ENCODE measurements around the gene SPOCD1. TPM values are rescaled to one million over a fixed set of nuclear protein-coding genes. Genes with fewer than 3 reads are reported as not detected.

The SPOCD1 gene
- total and polyA plus RNA-seq, 2 of the 4 experiments (the other 2 are of a cell fraction): 59.7 to 132 TPM

- no peaks in the 10 kb centered on the region for H4K20me1 ChIP-seq (ENCODE audit: insufficient read depth, low read length)
- peaks cover 3% of the 10 kb centered on the region for H3K4me1 ChIP-seq (ENCODE audit: control insufficient read depth, insufficient read depth, low read length)
- no peak overlapping the region for H3K18ac ChIP-seq (ENCODE audit: low read depth, low read length)
- no peak overlapping the region for H2AK5ac ChIP-seq (ENCODE audit: low read depth, low read length)
- in situ Hi-C loops (cut with MboI; ENCODE audit: low sequenced_read_pairs) (loop anchor here (5.0 kb wide), 1 partner anchor 148 kb away; no protein-coding TSS in a partner anchor), intact Hi-C loops (cut with micrococcal nuclease) (no loop called here), dilution Hi-C loops (cut with HindIII; ENCODE audit: low sequenced_read_pairs, unreplicated experiment) (no loop called here)
- ATAC-seq (ENCODE audit: low read depth) (no peak), DNase-seq (no peak)
- H2BK15ac ChIP-seq (ENCODE audit: low read depth, low read length): no peak overlapping the region
- no peak overlapping the region for H4K5ac ChIP-seq (ENCODE audit: low read depth, low read length)
- no peak overlapping the region for H3K23ac ChIP-seq (ENCODE audit: low read depth, low read length)
- BruUV-seq (replicated peaks): no TSS peak
- H3K9me1 ChIP-seq (ENCODE audit: insufficient read depth, low read length): peaks cover 9% of the 10 kb centered on the region; the same call in 1 of the 2 replicates
- H3K27ac ChIP-seq (ENCODE audit: insufficient read depth, low read length): no peak overlapping the region
- H4K91ac ChIP-seq (ENCODE audit: insufficient read depth, low read depth, low read length): no peak overlapping the region
- no peak overlapping the region for H2BK120ac ChIP-seq (ENCODE audit: low read depth, low read length)
- ChIA-PET POLR2A (ENCODE audit: unreplicated experiment) (no interaction called here), CTCF (interaction anchor here (1.0 to 1.3 kb wide), 3 partner anchors 14 to 149 kb away, joined by 3 to 6 read pairs (median 4); no protein-coding TSS in a partner anchor)
- H2AK9ac ChIP-seq (replicated peaks; ENCODE audit: low read depth, low read length, poor library complexity): peak overlapping the region; percentile 72
- no peak overlapping the region for H2BK20ac ChIP-seq (ENCODE audit: low read depth, low read length)
- H3K56ac ChIP-seq (ENCODE audit: extremely low read depth, insufficient read depth, low read length): no peak overlapping the region
- H2BK5ac ChIP-seq (ENCODE audit: low read depth, low read length, poor library complexity, severe bottlenecking): no peak overlapping the region
- 86% methylated on average over 6 of the region's 10 CpGs; no CpG with 5 or more reads in 1 of the 2 experiments for WGBS, 2 experiments (ENCODE audit: extremely low coverage in 2 of 2, insufficient read length in 1 of 2)
- no peak overlapping the region for H3K9ac ChIP-seq (ENCODE audit: low read depth, low read length)
- no peak overlapping the region for H3K4me3 ChIP-seq (ENCODE audit: insufficient read depth, low read depth, low read length)
- peaks cover 0 to 6% of the 10 kb centered on the region in 2 experiments; a peak in 2 of 4 replicates for H3K79me1 ChIP-seq (ENCODE audit: low read depth in 1 of 2, low read length in 2 of 2)
- no peak for TF ChIP-seq CTCF (conservative IDR thresholded peaks at IDR 0.05; ENCODE audit: low read depth, low read length)
- no peak for TF ChIP-seq ELK1 (IDR thresholded peaks at IDR 0.05; ENCODE audit: borderline replicate concordance, low read depth, low read length)
- no peak for TF ChIP-seq SMC3 (IDR thresholded peaks at IDR 0.05; ENCODE audit: low read depth, low read length)
- no peak for TF ChIP-seq NFE2L2 (IDR thresholded peaks at IDR 0.05; ENCODE audit: low read depth, low read length)
- H3K4me2 ChIP-seq (ENCODE audit: low read depth, low read length): no peak overlapping the region
- no peak overlapping the region for H3K4ac ChIP-seq (ENCODE audit: low read depth, low read length)
- H3K36me3 ChIP-seq (ENCODE audit: control insufficient read depth, insufficient read depth, low read length): no peaks in the 10 kb centered on the region
- no peaks in the 10 kb centered on the region for H3K27me3 ChIP-seq (ENCODE audit: control insufficient read depth, insufficient read depth, low read length)
- H4K8ac ChIP-seq (ENCODE audit: low read depth in 2 of 2, low read length in 2 of 2): no peak overlapping the region
- no peak overlapping the region for H2AFZ ChIP-seq (replicated peaks; ENCODE audit: low read length, poor library complexity)
- H3K14ac ChIP-seq (replicated peaks; ENCODE audit: low read depth, low read length): no peak overlapping the region
- no peaks in the 10 kb centered on the region for H3K9me3 ChIP-seq (ENCODE audit: control insufficient read depth, insufficient read depth, low read length)
Observed at GRCh38 chr1:31814631-31815306, 1.1 kb downstream of the SPOCD1 start.
